Neutrophil (primary cell): Measurements from ENCODE around the gene DPYD.
"Not testable (repeated sequence)": the region's sequence is repeated elsewhere in the genome, so short reads cannot be mapped to it uniquely, and the experiment has no call there.

Experiments
- H3K27ac ChIP-seq: fragments of 200-600 bp; sonication (generic); 2 replicates; pipeline ENCODE4 v1.5.1; 2016; ENCODE audit warnings: mild to moderate bottlenecking, moderate library complexity
- H3K27me3 ChIP-seq: fragments of 200-600 bp; sonication (generic); 2 replicates; pipeline ENCODE4 v1.6.0; 2016; ENCODE audit warnings: mild to moderate bottlenecking
- H3K36me3 ChIP-seq: fragments of 200-600 bp; sonication (generic); 2 replicates; pipeline ENCODE4 v1.5.1; 2017
- H3K4me1 ChIP-seq, 2 experiments: fragments of 200-600 bp in 1 of 2; sonication (generic) in 1 of 2; 1 replicate in 1 of 2; 2 replicates in 1 of 2; pipeline versions ENCODE4 v1.5.1 to v1.6.1; 2013 to 2016; ENCODE audit warnings: low read depth in 1 of 2, low read length in 1 of 2, mild to moderate bottlenecking in 1 of 2, moderate library complexity in 1 of 2; ENCODE audit not compliant: control insufficient read depth in 1 of 2, insufficient read depth in 1 of 2
- H3K4me3 ChIP-seq, 2 experiments: fragments of 200-600 bp in 1 of 2; sonication (generic) in 1 of 2; 1 replicate in 1 of 2; 2 replicates in 1 of 2; pipeline ENCODE4 v1.5.1; 2013 to 2016; ENCODE audit warnings: low read depth in 1 of 2, low read length in 1 of 2, mild to moderate bottlenecking in 1 of 2, moderate library complexity in 1 of 2
- H3K9me3 ChIP-seq: fragments of 200-600 bp; sonication (generic); 2 replicates; pipeline ENCODE4 v1.5.1; 2016
- TF ChIP-seq, protein P1 (sequence below): fragments of 200-600 bp; sonication (generic); IDR thresholded peaks from 2 replicates; pipeline ENCODE4 v1.5.1; 2016; ENCODE audit warnings: antibody characterized with exemption

Gene DPYD

DNA sequence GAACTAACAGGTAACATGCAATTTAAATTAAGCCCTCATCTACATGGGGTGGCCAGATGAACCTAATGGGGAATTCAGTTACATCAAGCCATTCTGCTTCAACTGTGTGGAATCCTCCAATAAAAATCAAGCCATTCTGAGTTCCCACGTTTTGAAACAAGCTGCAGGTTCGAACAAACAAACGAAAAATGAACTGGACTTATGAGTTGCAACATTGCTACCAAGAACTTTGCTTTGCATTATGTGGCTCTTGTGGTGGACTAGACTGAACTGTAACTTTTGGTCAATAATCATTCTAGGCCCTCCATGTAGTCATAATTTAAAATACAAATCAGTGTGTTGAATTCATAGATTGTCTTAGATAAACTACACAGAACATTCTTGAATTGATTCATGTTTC lies 682.0 kb downstream of the DPYD start:
- Histone ChIP-seq H3K27me3 (no peaks in the 10 kb centered on the region), H3K4me1 (no peaks in the 10 kb centered on the region), H3K4me3 (no peak overlapping the region), H3K9me3 (no peaks in the 10 kb centered on the region), H3K36me3 (peaks cover 12% of the 10 kb centered on the region), H3K27ac (no peak overlapping the region)
- TF ChIP-seq, protein P1, sequence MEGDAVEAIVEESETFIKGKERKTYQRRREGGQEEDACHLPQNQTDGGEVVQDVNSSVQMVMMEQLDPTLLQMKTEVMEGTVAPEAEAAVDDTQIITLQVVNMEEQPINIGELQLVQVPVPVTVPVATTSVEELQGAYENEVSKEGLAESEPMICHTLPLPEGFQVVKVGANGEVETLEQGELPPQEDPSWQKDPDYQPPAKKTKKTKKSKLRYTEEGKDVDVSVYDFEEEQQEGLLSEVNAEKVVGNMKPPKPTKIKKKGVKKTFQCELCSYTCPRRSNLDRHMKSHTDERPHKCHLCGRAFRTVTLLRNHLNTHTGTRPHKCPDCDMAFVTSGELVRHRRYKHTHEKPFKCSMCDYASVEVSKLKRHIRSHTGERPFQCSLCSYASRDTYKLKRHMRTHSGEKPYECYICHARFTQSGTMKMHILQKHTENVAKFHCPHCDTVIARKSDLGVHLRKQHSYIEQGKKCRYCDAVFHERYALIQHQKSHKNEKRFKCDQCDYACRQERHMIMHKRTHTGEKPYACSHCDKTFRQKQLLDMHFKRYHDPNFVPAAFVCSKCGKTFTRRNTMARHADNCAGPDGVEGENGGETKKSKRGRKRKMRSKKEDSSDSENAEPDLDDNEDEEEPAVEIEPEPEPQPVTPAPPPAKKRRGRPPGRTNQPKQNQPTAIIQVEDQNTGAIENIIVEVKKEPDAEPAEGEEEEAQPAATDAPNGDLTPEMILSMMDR, result no peak

DNA sequence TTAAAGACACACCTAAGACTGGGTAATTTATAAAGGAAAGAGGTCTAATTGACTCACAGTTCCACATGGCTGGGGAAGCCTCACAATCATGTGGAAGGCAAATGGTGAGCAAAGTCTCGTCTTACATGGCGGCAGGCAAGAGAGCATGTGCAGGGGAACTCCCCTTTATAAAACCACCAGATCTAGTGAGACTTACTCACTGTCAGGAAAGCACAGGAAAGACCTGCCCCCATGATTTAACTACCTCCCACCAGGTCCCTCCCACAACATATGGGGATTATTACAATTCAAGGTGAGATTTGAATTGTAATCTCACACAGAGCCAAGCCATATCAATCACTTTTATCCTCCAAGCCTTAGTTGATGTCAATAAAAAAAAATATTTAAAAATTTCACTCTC lies 689.5 kb downstream of the DPYD start:
- not testable (repeated sequence) for H3K27me3 ChIP-seq, H3K9me3 ChIP-seq, H3K4me3 ChIP-seq, H3K27ac ChIP-seq, H3K4me1 ChIP-seq
- peaks cover 22% of the 10 kb centered on the region for H3K36me3 ChIP-seq

- Histone ChIP-seq H3K27me3 (no peaks in the 10 kb centered on the region), H3K4me1 (no peaks in the 10 kb centered on the region), H3K9me3 (no peaks in the 10 kb centered on the region), H3K4me3 (no peak overlapping the region), H3K27ac (no peak overlapping the region), H3K36me3 (no peaks in the 10 kb centered on the region)
- TF ChIP-seq, protein P1, result no peak
Measured at GRCh38 chr1:97212671-97213070, 708.2 kb downstream of the DPYD start.

- TF ChIP-seq, protein P1, result no peak
- H3K27ac ChIP-seq, result no peak overlapping the region
- H3K36me3 ChIP-seq, result no peaks in the 10 kb centered on the region
- no peaks in the 10 kb centered on the region for H3K9me3 ChIP-seq
- no peak overlapping the region for H3K4me3 ChIP-seq
- H3K4me1 ChIP-seq, result no peaks in the 10 kb centered on the region
- no peaks in the 10 kb centered on the region for H3K27me3 ChIP-seq
Measured at GRCh38 chr1:97210307-97210706, 710.5 kb downstream of the DPYD start.

DNA sequence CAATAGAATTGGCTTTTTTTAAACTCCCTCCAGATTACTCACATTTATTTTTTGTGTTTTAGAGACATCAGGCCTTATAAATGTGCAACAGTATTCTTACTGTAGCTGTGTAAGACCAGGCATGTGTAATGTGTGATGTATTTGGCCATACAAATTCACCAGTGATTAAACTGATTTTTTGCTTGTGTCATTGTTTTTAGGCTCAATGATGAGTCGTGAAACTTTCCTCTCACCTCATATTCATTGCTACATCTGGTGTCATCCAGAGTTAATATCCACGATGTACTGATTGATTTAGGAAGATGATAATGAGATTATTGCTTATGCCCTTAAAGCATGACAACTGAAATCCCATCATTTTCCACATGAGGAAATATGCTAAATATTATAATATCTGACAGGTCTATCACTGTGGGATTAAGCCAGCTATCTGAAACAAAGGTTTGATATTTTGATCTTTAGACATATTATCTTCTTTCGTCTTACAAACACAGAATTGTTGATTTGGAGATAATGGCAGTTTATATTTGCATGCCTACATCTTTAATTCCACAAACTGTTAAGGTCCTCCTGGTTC lies 711.4 kb downstream of the DPYD start:
- Histone ChIP-seq H3K9me3 (no peaks in the 10 kb centered on the region), H3K27me3 (no peaks in the 10 kb centered on the region), H3K4me1 (no peaks in the 10 kb centered on the region), H3K36me3 (no peaks in the 10 kb centered on the region), H3K27ac (no peak overlapping the region), H3K4me3 (no peak overlapping the region)
- TF ChIP-seq, protein P1, result no peak

- TF ChIP-seq, protein P1, result no peak
- no peak overlapping the region for H3K27ac ChIP-seq
- H3K4me1 ChIP-seq, result no peaks in the 10 kb centered on the region
- no peaks in the 10 kb centered on the region for H3K9me3 ChIP-seq
- no peaks in the 10 kb centered on the region for H3K36me3 ChIP-seq
- no peak overlapping the region for H3K4me3 ChIP-seq
- no peaks in the 10 kb centered on the region for H3K27me3 ChIP-seq
Measured at GRCh38 chr1:97207868-97208267, 713.0 kb downstream of the DPYD start.
